GM12878 (cell line): Measurements from ENCODE around the gene CCDC120. TPM values are rescaled to one million over a fixed set of nuclear protein-coding genes. Genes with fewer than 3 reads are reported as not detected.

Experiments
- ATAC-seq: fragments of 200-7000 bp; cut with Tn5 transposase; 3 replicates; pipeline ENCODE4 v1.9.1; 2020; ENCODE audit warnings: mild to moderate bottlenecking, moderate library complexity
- BruUV-seq: library from RNA; stranded (reverse); fragments of 400-500 nt; replicated peaks from 2 replicates; lab custom pipeline; 2021; lab: Mats Ljungman, UMichigan
- CTCF ChIA-PET: fragments of 300-600 bp; sonication (Branson Sonifier 250); formaldehyde crosslinking; extraction: SDS; loops from one replicate; lab custom pipeline; 2021; ENCODE audit warnings: inconsistent platforms; lab: Yijun Ruan, JAX
- POLR2A ChIA-PET: fragments of 350-600 bp; formaldehyde crosslinking; extraction: SDS; loops from one replicate; lab custom pipeline; 2021; ENCODE audit warnings: inconsistent platforms; lab: Charles Lee
- RAD21 ChIA-PET: fragments of 300-600 bp; sonication (Branson Sonifier 250); formaldehyde crosslinking; loops from one replicate; lab custom pipeline; 2023; ENCODE audit warnings: antibody characterized with exemption; ENCODE audit not compliant: unreplicated experiment; lab: Charles Lee
- SMC1A ChIA-PET: fragments of 300-600 bp; sonication (Branson Sonifier 250); formaldehyde crosslinking; loops from one replicate; lab custom pipeline; 2023; ENCODE audit not compliant: unreplicated experiment, uncharacterized antibody; lab: Charles Lee
- DNase-seq: peaks from one replicate; pipeline ENCODE4 v3.0.0-alpha.2; 2011; ENCODE audit warnings: low read depth, low spot score
- FAIRE-seq: peaks from 3 replicates; lab custom pipeline; 2011; peaks lifted over from hg19 to GRCh38; lab: Jason Lieb, UNC
- H2AFZ ChIP-seq: 2 replicates; pipeline ENCODE4 v1.6.0; 2011; ENCODE audit warnings: low read depth, low read length, control low read depth; ENCODE audit not compliant: control insufficient read depth
- H3K27ac ChIP-seq: 2 replicates; pipeline ENCODE4 v1.5.1; 2011; ENCODE audit warnings: control low read depth; ENCODE audit not compliant: control insufficient read depth, insufficient read depth
- H3K27me3 ChIP-seq, 2 experiments: replicated peaks in 1 of 2; 2 replicates each; pipeline versions ENCODE4 v1.6.0 to v1.6.1; 2011; ENCODE audit warnings: low read length in 1 of 2; ENCODE audit not compliant: control insufficient read depth in 2 of 2, insufficient read depth in 2 of 2
- H3K36me3 ChIP-seq, 2 experiments: 2 replicates each; pipeline ENCODE4 v1.5.1; 2011; ENCODE audit warnings: low read length in 1 of 2; ENCODE audit not compliant: control insufficient read depth in 2 of 2, insufficient read depth in 2 of 2
- H3K4me1 ChIP-seq: 2 replicates; pipeline ENCODE4 v1.6.1; 2011; ENCODE audit warnings: mild to moderate bottlenecking, low read length, moderate library complexity, mixed read lengths; ENCODE audit not compliant: control insufficient read depth, insufficient read depth
- H3K4me2 ChIP-seq: 2 replicates; pipeline ENCODE4 v1.6.0; 2011; ENCODE audit warnings: control low read depth; ENCODE audit not compliant: control insufficient read depth, insufficient read depth
- H3K4me3 ChIP-seq: fragments of 200-600 bp; sonication (generic); 2 replicates; pipeline ENCODE4 v1.5.1; 2016
- H3K79me2 ChIP-seq: 2 replicates; pipeline ENCODE4 v1.6.0; 2011; ENCODE audit warnings: low read length; ENCODE audit not compliant: control insufficient read depth, insufficient read depth
- H3K9ac ChIP-seq: 2 replicates; pipeline ENCODE4 v1.8.0; 2011; ENCODE audit warnings: low read length, control low read depth, mixed read lengths; ENCODE audit not compliant: control insufficient read depth, insufficient read depth
- H3K9me3 ChIP-seq: replicated peaks from 3 replicates; pipeline ENCODE4 v1.5.1; 2011; ENCODE audit warnings: mild to moderate bottlenecking, low read length; ENCODE audit not compliant: control insufficient read depth, insufficient read depth
- H4K20me1 ChIP-seq: 2 replicates; pipeline ENCODE4 v1.6.0; 2011; ENCODE audit not compliant: control insufficient read depth, insufficient read depth
- CBFB ChIP-seq: IDR thresholded peaks from 2 replicates; pipeline ENCODE4 v1.6.1; 2016; ENCODE audit warnings: antibody characterized with exemption, low read depth
- CHD2 ChIP-seq: IDR thresholded peaks from 2 replicates; pipeline ENCODE4 v1.6.1; 2011; ENCODE audit warnings: low read depth, low read length, improper control_type of control experiment, borderline replicate concordance
- HCFC1 ChIP-seq: fragments of 150-350 bp; IDR thresholded peaks from 2 replicates; pipeline ENCODE4 v1.6.1; 2014; ENCODE audit warnings: low read length
- HDGF ChIP-seq: fragments of 450-650 bp; IDR thresholded peaks from 2 replicates; pipeline ENCODE4 v1.6.1; 2016; ENCODE audit warnings: antibody characterized with exemption
- MEF2B ChIP-seq: fragments of 450-650 bp; IDR thresholded peaks from 2 replicates; pipeline ENCODE4 v1.6.1; 2018; ENCODE audit warnings: mild to moderate bottlenecking, moderate library complexity; ENCODE audit not compliant: partially characterized antibody, poor library complexity, severe bottlenecking
- NFYB ChIP-seq: IDR thresholded peaks from 2 replicates; pipeline ENCODE4 v1.6.1; 2011; ENCODE audit warnings: low read depth, mild to moderate bottlenecking, low read length, improper control_type of control experiment, moderate library complexity; ENCODE audit not compliant: insufficient read depth
- NR2F1 ChIP-seq: fragments of 450-650 bp; conservative IDR thresholded peaks from 2 replicates; pipeline ENCODE4 v1.6.1; 2017; ENCODE audit warnings: mild to moderate bottlenecking
- NRF1 ChIP-seq: conservative IDR thresholded peaks from 2 replicates; pipeline ENCODE4 v1.6.1; 2011; ENCODE audit warnings: mild to moderate bottlenecking, low read depth, low read length, improper control_type of control experiment
- PML ChIP-seq: IDR thresholded peaks from 2 replicates; pipeline ENCODE4 v1.6.1; 2012; ENCODE audit warnings: low read length, inconsistent platforms
- RAD51 ChIP-seq: fragments of 450-650 bp; IDR thresholded peaks from 2 replicates; pipeline ENCODE4 v1.6.1; 2016; ENCODE audit warnings: moderate library complexity, mild to moderate bottlenecking, inconsistent platforms
- RBBP5 ChIP-seq: fragments of 200-600 bp; sonication (generic); conservative IDR thresholded peaks from 2 replicates; pipeline ENCODE4 v1.6.1; 2016
- SIN3A ChIP-seq: IDR thresholded peaks from 2 replicates; pipeline ENCODE4 v1.6.1; 2012; ENCODE audit warnings: low read depth, low read length, improper control_type of control experiment
- SMAD1 ChIP-seq: fragments of 450-650 bp; IDR thresholded peaks from 2 replicates; pipeline ENCODE4 v1.6.1; 2018; ENCODE audit warnings: mild to moderate bottlenecking, low read depth; ENCODE audit not compliant: partially characterized antibody
- SREBF1 ChIP-seq: IDR thresholded peaks from 2 replicates; pipeline ENCODE4 v1.6.1; 2012; ENCODE audit warnings: mild to moderate bottlenecking, low read length
- YY1 ChIP-seq: IDR thresholded peaks from 2 replicates; pipeline ENCODE4 v1.6.1; 2011; ENCODE audit warnings: low read depth, mild to moderate bottlenecking, low read length
- ZNF384 ChIP-seq: IDR thresholded peaks from 2 replicates; pipeline ENCODE4 v1.6.1; 2012; ENCODE audit warnings: low read depth, mild to moderate bottlenecking, low read length, improper control_type of control experiment, borderline replicate concordance
- WGBS: methylation state at CpG from one replicate; pipeline ENCODE4 v1.1.6; 2016; ENCODE audit warnings: low lambda C conversion rate; ENCODE audit not compliant: insufficient replicate concordance, insufficient coverage; ENCODE audit errors: missing lambda C conversion rate; 5-methylcytosine and 5-hydroxymethylcytosine counted together
- in situ Hi-C: fragments of 300-500 bp; cut with MboI; formaldehyde crosslinking; loops from 9 replicates; pipeline ENCODE4 v1.14.3; 2018; ENCODE audit warnings: mixed read lengths
- intact Hi-C: fragments of 100-400 bp; cut with micrococcal nuclease; formaldehyde crosslinking; loops from one replicate; pipeline ENCODE4 v1.14.2; 2022; ENCODE audit not compliant: unreplicated experiment
- polyA plus RNA-seq, 11 experiments: library from polyadenylated mRNA; depleted of rRNA in 4 of 11; unstranded in 6 of 11; stranded (reverse) in 5 of 11; fragments of >200 nt; fragmentation: Nextera tagmentation in 4 of 11; fragmentation: Illumina TruSeq in 1 of 11; extraction: Ambion mirVana in 4 of 11; extraction: Trizol in 1 of 11; gene quantifications; 1 replicate in 1 of 11; 2 replicates in 10 of 11; pipeline versions ENCODE4 v1.2.1 to v1.2.3, GENCODE V29; 2011 to 2016; ENCODE audit warnings: inconsistent platforms in 2 of 11, missing spikeins in 2 of 11, low read depth in 1 of 11
- total RNA-seq, 4 experiments: library from RNA; depleted of rRNA in 3 of 4; stranded (reverse); fragments of >200 nt in 3 of 4; fragmentation: Illumina TruSeq in 1 of 4; extraction: Trizol in 1 of 4; gene quantifications; 2 replicates each; pipeline versions ENCODE4 v1.2.1 to v1.2.3, GENCODE V29; 2013 to 2021

Gene CCDC120
- total and polyA plus RNA-seq, 10 of the 15 experiments (the other 5 are each of a cell fraction or from before 2014, with no cell fraction given): 0.11 to 4.1 (median 0.76) TPM

DNA sequence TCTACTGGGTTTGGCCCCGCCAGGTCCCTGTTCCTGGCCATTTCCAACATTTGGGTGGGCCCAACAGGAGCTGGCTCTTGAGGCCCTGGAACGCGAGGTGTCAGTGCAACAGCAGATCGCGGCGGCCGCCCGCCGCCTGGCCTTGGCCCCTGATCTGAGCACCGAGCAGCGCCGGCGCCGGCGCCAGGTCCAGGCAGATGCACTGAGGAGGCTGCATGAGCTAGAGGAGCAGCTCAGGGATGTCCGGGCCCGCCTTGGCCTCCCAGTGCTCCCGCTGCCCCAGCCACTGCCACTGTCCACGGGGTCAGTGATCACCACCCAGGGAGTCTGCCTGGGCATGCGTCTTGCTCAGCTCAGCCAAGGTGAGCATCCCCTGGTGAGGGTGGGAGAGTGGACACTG lies 5.5 kb downstream of the CCDC120 start:
- Histone ChIP-seq H4K20me1 (no peaks in the 10 kb centered on the region), H3K4me3 (no peak overlapping the region), H3K9me3 (no peaks in the 10 kb centered on the region), H3K27me3 (no peaks in the 10 kb centered on the region), H3K4me2 (no peak overlapping the region), H3K4me1 (no peaks in the 10 kb centered on the region), H2AFZ (no peak overlapping the region), H3K36me3 (no peaks in the 10 kb centered on the region), H3K79me2 (no peaks in the 10 kb centered on the region)
- in situ Hi-C loops (no loop called here), intact Hi-C loops (no loop called here)
- SMC1A ChIA-PET: no interaction called here
- no peak for DNase-seq
- WGBS: 74% methylated on average over 20 of the region's 20 CpGs
- FAIRE-seq: no peak
- TF ChIP-seq SREBF1: no peak
- no peak for TF ChIP-seq HCFC1
- TF ChIP-seq ZNF384: no peak
- TF ChIP-seq NR2F1: no peak
- TF ChIP-seq RBBP5: no peak
- TF ChIP-seq SIN3A: no peak
- TF ChIP-seq RAD51: no peak
- no peak for TF ChIP-seq NFYB
- no peak for TF ChIP-seq PML
- no peak for TF ChIP-seq CHD2
- TF ChIP-seq HDGF: no peak
- no peak for TF ChIP-seq SMAD1
- TF ChIP-seq MEF2B: no peak
- TF ChIP-seq YY1: no peak
- TF ChIP-seq NRF1: no peak
- no peak for TF ChIP-seq CBFB
- TF ChIP-seq, all 136 proteins: peak for 0
- BruUV-seq: no TSS peak
- ATAC-seq: no peak
- CTCF ChIA-PET: no interaction called here
- Histone ChIP-seq H3K27ac (no peak overlapping the region), H3K9ac (no peak overlapping the region)
- RAD21 ChIA-PET: no interaction called here
- POLR2A ChIA-PET: no interaction called here
